ENCODE measurements around the gene PSMG4.

DNA sequence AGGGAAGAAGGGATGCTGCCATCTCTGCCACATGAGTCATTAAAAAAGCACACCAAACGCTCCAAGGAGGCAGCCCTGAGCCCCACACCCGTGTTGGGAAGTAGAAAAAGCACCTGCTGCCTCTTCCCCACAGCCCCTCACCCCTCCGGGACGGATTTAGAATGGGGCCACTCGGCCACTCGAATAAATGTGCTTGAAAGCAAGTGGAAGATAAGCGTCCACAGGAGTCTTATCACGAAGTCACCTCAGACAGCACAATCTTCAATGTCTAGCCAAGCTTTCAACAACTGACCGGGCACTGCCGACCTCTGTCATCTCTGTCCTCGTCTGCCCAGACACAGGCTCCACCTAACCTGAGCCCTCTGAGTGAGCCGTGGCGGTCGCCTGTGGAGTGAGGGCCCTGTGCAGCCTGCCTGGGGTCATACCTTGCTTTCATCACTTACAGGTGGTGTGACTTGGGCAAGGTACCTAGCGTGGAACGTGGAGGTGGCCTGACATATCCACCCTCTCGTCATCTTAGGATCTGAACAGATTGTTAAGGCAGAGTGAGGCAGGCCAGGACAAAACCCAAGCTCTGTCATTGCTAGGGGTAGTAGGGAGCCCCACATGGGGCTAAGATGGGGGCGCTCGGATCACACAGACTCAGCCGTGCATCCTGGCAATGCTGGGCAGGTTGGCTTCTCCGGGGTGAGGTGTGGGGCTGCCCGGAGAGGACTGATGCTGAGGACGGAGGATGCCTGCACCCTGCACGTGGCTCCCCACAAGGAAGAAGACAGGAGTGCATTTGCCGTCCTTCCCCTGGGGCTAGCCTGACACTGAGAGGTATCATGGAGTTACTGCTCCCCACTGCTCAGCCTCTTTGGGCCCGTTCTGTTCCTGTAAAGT, 34.8 kb downstream of the PSMG4 start:
- TF ChIP-seq SP1 (IDR thresholded peaks at IDR 0.05): no peak
- no peak for TF ChIP-seq BHLHE40 (IDR thresholded peaks at IDR 0.05; ENCODE audit: borderline replicate concordance)
- TF ChIP-seq LEF1 (IDR thresholded peaks at IDR 0.05; ENCODE audit: borderline replicate concordance): no peak
- TF ChIP-seq, protein P1, sequence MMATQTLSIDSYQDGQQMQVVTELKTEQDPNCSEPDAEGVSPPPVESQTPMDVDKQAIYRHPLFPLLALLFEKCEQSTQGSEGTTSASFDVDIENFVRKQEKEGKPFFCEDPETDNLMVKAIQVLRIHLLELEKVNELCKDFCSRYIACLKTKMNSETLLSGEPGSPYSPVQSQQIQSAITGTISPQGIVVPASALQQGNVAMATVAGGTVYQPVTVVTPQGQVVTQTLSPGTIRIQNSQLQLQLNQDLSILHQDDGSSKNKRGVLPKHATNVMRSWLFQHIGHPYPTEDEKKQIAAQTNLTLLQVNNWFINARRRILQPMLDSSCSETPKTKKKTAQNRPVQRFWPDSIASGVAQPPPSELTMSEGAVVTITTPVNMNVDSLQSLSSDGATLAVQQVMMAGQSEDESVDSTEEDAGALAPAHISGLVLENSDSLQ (IDR thresholded peaks at IDR 0.05): no peak
